ENCODE data around the gene FNDC11. TPM values are rescaled to one million over a fixed set of nuclear protein-coding genes. Genes with fewer than 3 reads are reported as not detected.
"Not testable (repeated sequence)": the region's sequence is repeated elsewhere in the genome, so short reads cannot be mapped to it uniquely, and the experiment has no call there.

The FNDC11 gene
- total RNA-seq, 5 donors from 2014 or later (not counting 1 experiment from before 2014, with no cell fraction given): 0.38 to 1.8 (median 0.70) TPM

GRCh38 chr20:63568986-63569949, 15.3 kb downstream of the FNDC11 start:
- Mint-ChIP-seq H3K4me3 (peak overlapping the region in 2 of 3 donors; percentile 31 to 73), H3K36me3 (peaks cover 7% of the 10 kb centered on the region), H3K9me3 (no peaks in the 10 kb centered on the region), H3K4me1 (peaks cover 15 to 30% (median 23%) of the 10 kb centered on the region in 3 donors), H3K27me3 (no peaks in the 10 kb centered on the region), H3K27ac (no peak overlapping the region)
- Histone ChIP-seq H3K4me1 (ENCODE audit: control insufficient read depth in 1 of 2, extremely low read depth in 1 of 2, insufficient read depth in 2 of 2, low read length in 2 of 2) (peaks cover 3 to 62% of the 10 kb centered on the region in 2 experiments), H3K27me3 (replicated peaks in 1 of 2; ENCODE audit: control insufficient read depth in 2 of 2, extremely low read depth in 1 of 2, insufficient read depth in 2 of 2, low read length in 1 of 2) (peaks cover 0 to 23% of the 10 kb centered on the region in 2 experiments), H3K9me3 (no peaks in the 10 kb centered on the region), H3K27ac (ENCODE audit: low read length) (no peak overlapping the region), H3K4me3 (ENCODE audit: control insufficient read depth in 1 of 2, extremely low read depth in 1 of 2, low read length in 1 of 2) (peak overlapping the region in 1 of 2 donors; percentile 47), H3K36me3 (ENCODE audit: control insufficient read depth in 2 of 2, extremely low read depth in 1 of 2, insufficient read depth in 1 of 2, low read length in 1 of 2) (peaks cover 5 to 22% of the 10 kb centered on the region in 2 donors)
- WGBS (ENCODE audit: insufficient coverage): 83% methylated on average over 43 of the region's 46 CpGs
- POLR2A ChIA-PET: no interaction called here
- DNase-seq: no peak
- CTCF ChIA-PET: interaction anchor here in 1 of 2 donors (0.5 kb wide), 1 partner anchor 212 kb away, joined by 3 read pairs; no protein-coding TSS in a partner anchor
- no peak for ATAC-seq (replicated peaks in 1 of 4)

- POLR2A ChIA-PET: no interaction called here
- H3K36me3 ChIP-seq (ENCODE audit: control insufficient read depth in 2 of 2, extremely low read depth in 1 of 2, insufficient read depth in 1 of 2, low read length in 1 of 2): peaks cover 5 to 13% of the 10 kb centered on the region in 2 donors
- Mint-ChIP-seq H3K27me3 (no peaks in the 10 kb centered on the region), H3K36me3 (peaks cover 3% of the 10 kb centered on the region), H3K9me3 (no peaks in the 10 kb centered on the region), H3K4me1 (peaks cover 15 to 30% (median 24%) of the 10 kb centered on the region in 3 donors), H3K27ac (no peak overlapping the region), H3K4me3 (peak overlapping the region in 1 of 3 donors; percentile 73)
- H3K4me1 ChIP-seq (ENCODE audit: control insufficient read depth in 1 of 2, extremely low read depth in 1 of 2, insufficient read depth in 2 of 2, low read length in 2 of 2): peaks cover 3 to 69% of the 10 kb centered on the region in 2 experiments
- ATAC-seq (replicated peaks in 1 of 4) (no peak), DNase-seq (no peak)
- WGBS (ENCODE audit: insufficient coverage): 95% methylated on average over 27 of the region's 28 CpGs
- no peak overlapping the region for H3K27ac ChIP-seq (ENCODE audit: low read length)
- no peak overlapping the region for H3K4me3 ChIP-seq (ENCODE audit: control insufficient read depth in 1 of 2, extremely low read depth in 1 of 2, low read length in 1 of 2)
- CTCF ChIA-PET: no interaction called here
- H3K9me3 ChIP-seq: no peaks in the 10 kb centered on the region
- peaks cover 0 to 33% of the 10 kb centered on the region in 2 experiments for H3K27me3 ChIP-seq (replicated peaks in 1 of 2; ENCODE audit: control insufficient read depth in 2 of 2, extremely low read depth in 1 of 2, insufficient read depth in 2 of 2, low read length in 1 of 2)
Observed at GRCh38 chr20:63570281-63571086, 16.5 kb downstream of the FNDC11 start.

- H3K4me3 Mint-ChIP-seq; H3K27ac Mint-ChIP-seq; H3K27me3 Mint-ChIP-seq; H3K4me3 ChIP-seq (ENCODE audit: control insufficient read depth in 1 of 2, extremely low read depth in 1 of 2, low read length in 1 of 2); ATAC-seq (replicated peaks in 1 of 4); H3K9me3 Mint-ChIP-seq; H3K9me3 ChIP-seq; H3K36me3 Mint-ChIP-seq; H3K27ac ChIP-seq (ENCODE audit: low read length); POLR2A ChIA-PET; DNase-seq; CTCF ChIA-PET: not testable (repeated sequence)
- WGBS (ENCODE audit: insufficient coverage): no CpG with 5 or more reads among the region's 11 CpGs
- Histone ChIP-seq H3K27me3 (replicated peaks in 1 of 2; ENCODE audit: control insufficient read depth in 2 of 2, extremely low read depth in 1 of 2, insufficient read depth in 2 of 2, low read length in 1 of 2) (peaks cover 0 to 36% of the 10 kb centered on the region in 2 experiments), H3K36me3 (ENCODE audit: control insufficient read depth in 2 of 2, extremely low read depth in 1 of 2, insufficient read depth in 1 of 2, low read length in 1 of 2) (peaks cover 3 to 11% of the 10 kb centered on the region in 2 donors), H3K4me1 (ENCODE audit: control insufficient read depth in 1 of 2, extremely low read depth in 1 of 2, insufficient read depth in 2 of 2, low read length in 2 of 2) (peaks cover 3 to 69% of the 10 kb centered on the region in 2 experiments)
- peaks cover 15 to 30% (median 24%) of the 10 kb centered on the region in 3 donors for H3K4me1 Mint-ChIP-seq
Observed at GRCh38 chr20:63571087-63571478, 17.1 kb downstream of the FNDC11 start.

- CTCF ChIA-PET: no interaction called here
- Mint-ChIP-seq H3K4me1 (peaks cover 15 to 26% (median 23%) of the 10 kb centered on the region in 3 donors), H3K27ac (no peak overlapping the region), H3K4me3 (no peak overlapping the region), H3K27me3 (no peaks in the 10 kb centered on the region), H3K36me3 (no peaks in the 10 kb centered on the region), H3K9me3 (no peaks in the 10 kb centered on the region)
- Histone ChIP-seq H3K27ac (ENCODE audit: low read length) (no peak overlapping the region), H3K9me3 (no peaks in the 10 kb centered on the region), H3K4me1 (ENCODE audit: control insufficient read depth in 1 of 2, extremely low read depth in 1 of 2, insufficient read depth in 2 of 2, low read length in 2 of 2) (peaks cover 3 to 61% of the 10 kb centered on the region in 2 experiments), H3K36me3 (ENCODE audit: control insufficient read depth in 2 of 2, extremely low read depth in 1 of 2, insufficient read depth in 1 of 2, low read length in 1 of 2) (peaks cover 2 to 11% of the 10 kb centered on the region in 2 donors), H3K4me3 (ENCODE audit: control insufficient read depth in 1 of 2, extremely low read depth in 1 of 2, low read length in 1 of 2) (no peak overlapping the region), H3K27me3 (replicated peaks in 1 of 2; ENCODE audit: control insufficient read depth in 2 of 2, extremely low read depth in 1 of 2, insufficient read depth in 2 of 2, low read length in 1 of 2) (peaks cover 0 to 36% of the 10 kb centered on the region in 2 experiments)
- POLR2A ChIA-PET: no interaction called here
- DNase-seq (no peak), ATAC-seq (replicated peaks in 1 of 4) (no peak)
- 97% methylated on average over 39 of the region's 48 CpGs for WGBS (ENCODE audit: insufficient coverage)
Observed at GRCh38 chr20:63572071-63572787, 18.3 kb downstream of the FNDC11 start.

GRCh38 chr20:63572788-63573646, 19.1 kb downstream of the FNDC11 start:
- Histone ChIP-seq H3K27ac (ENCODE audit: low read length) (no peak overlapping the region), H3K36me3 (ENCODE audit: control insufficient read depth in 2 of 2, extremely low read depth in 1 of 2, insufficient read depth in 1 of 2, low read length in 1 of 2) (peaks cover 2 to 11% of the 10 kb centered on the region in 2 donors), H3K27me3 (replicated peaks in 1 of 2; ENCODE audit: control insufficient read depth in 2 of 2, extremely low read depth in 1 of 2, insufficient read depth in 2 of 2, low read length in 1 of 2) (peaks cover 0 to 44% of the 10 kb centered on the region in 2 experiments), H3K9me3 (no peaks in the 10 kb centered on the region), H3K4me3 (ENCODE audit: control insufficient read depth in 1 of 2, extremely low read depth in 1 of 2, low read length in 1 of 2) (peak overlapping the region; percentile 83 to 86), H3K4me1 (ENCODE audit: control insufficient read depth in 1 of 2, extremely low read depth in 1 of 2, insufficient read depth in 2 of 2, low read length in 2 of 2) (peaks cover 3 to 53% of the 10 kb centered on the region in 2 experiments)
- ChIA-PET POLR2A (no interaction called here), CTCF (no interaction called here)
- peaks cover 9 to 18% (median 16%) of the 10 kb centered on the region in 3 donors for H3K4me1 Mint-ChIP-seq
- no peaks in the 10 kb centered on the region for H3K36me3 Mint-ChIP-seq
- ATAC-seq (replicated peaks in 1 of 4): peak in 1 of 4 experiments; percentile 8
- H3K27me3 Mint-ChIP-seq: no peaks in the 10 kb centered on the region
- DNase-seq: no peak
- H3K27ac Mint-ChIP-seq: peak overlapping the region in 1 of 2 donors; percentile 55
- peak overlapping the region; percentile 77 to 81 (median 79) for H3K4me3 Mint-ChIP-seq
- WGBS (ENCODE audit: insufficient coverage): 93% methylated on average over 32 of the region's 34 CpGs
- H3K9me3 Mint-ChIP-seq: no peaks in the 10 kb centered on the region

Measured in T-cell (primary cell).